Psoas muscle (tissue), 8 donors: ENCODE results near the gene ADAMTS1. TPM values are rescaled to one million over a fixed set of nuclear protein-coding genes. Genes with fewer than 3 reads are reported as not detected.
A peak's percentile ranks its signal among the peaks of the same experiment; 100 is the strongest.

Experiments used
- ATAC-seq, 4 donors: fragments of 200-7000 bp; cut with Tn5 transposase; one replicate each; pipeline ENCODE4 v1.9.1; 2020; ENCODE audit warnings: moderate library complexity in 3 of 4, mild to moderate bottlenecking in 2 of 4
- DNase-seq, 2 donors: peaks; one replicate each; pipeline ENCODE4 v3.0.0-alpha.2; 2020
- H3K27ac ChIP-seq: fragments of 200-600 bp; one replicate; pipeline ENCODE4 v1.8.0; 2022
- H3K27me3 ChIP-seq, 3 donors: fragments of 200-600 bp in 1 of 3; one replicate each; pipeline versions ENCODE4 v1.6.1 to v1.8.0; 2013 to 2022; ENCODE audit warnings: low read length in 2 of 3, mild to moderate bottlenecking in 2 of 3, moderate library complexity in 1 of 3; ENCODE audit not compliant: insufficient read depth in 3 of 3
- H3K36me3 ChIP-seq, 2 donors: fragments of 200-600 bp in 1 of 2; one replicate each; pipeline versions ENCODE4 v1.6.1 to v1.8.0; 2013 to 2022; ENCODE audit warnings: low read depth in 1 of 2, mild to moderate bottlenecking in 1 of 2, moderate library complexity in 1 of 2; ENCODE audit not compliant: insufficient read depth in 1 of 2
- H3K4me1 ChIP-seq: fragments of 200-600 bp; one replicate; pipeline ENCODE4 v1.8.0; 2022
- H3K4me3 ChIP-seq: fragments of 200-600 bp; one replicate; pipeline ENCODE4 v1.8.0; 2022; ENCODE audit warnings: mild to moderate bottlenecking
- H3K9me3 ChIP-seq: fragments of 200-600 bp; one replicate; pipeline ENCODE4 v1.8.0; 2022
- WGBS, 3 donors: extraction: QIAGEN DNeasy Blood & Tissue Kit; methylation state at CpG; one replicate each; pipeline versions ENCODE4 v1.1.6 to v1.1.7; 2013; 5-methylcytosine and 5-hydroxymethylcytosine counted together
- intact Hi-C, 2 donors: fragments of 100-400 bp; cut with DNase I; formaldehyde crosslinking; loops; one replicate each; pipeline versions ENCODE4 v1.11.0 to v1.14.2; 2022
- long read RNA-seq, 2 donors: library from polyadenylated mRNA; unstranded; transcript quantifications; one replicate each; pipeline ENCODE4 v2.0.0, GENCODE V29; 2021
- polyA plus RNA-seq, 3 donors: library from polyadenylated mRNA; stranded (reverse); fragments of 200-250 nt; gene quantifications; one replicate each; pipeline ENCODE4 v1.2.3, GENCODE V29; 2013
- total RNA-seq, 4 donors: library from RNA; stranded (reverse); fragmentation: NEBNext Ultra II Directional in 2 of 4; extraction: Animal tissue kit (Norgen Biotek cat#: 25700) in 2 of 4; gene quantifications; one replicate each; pipeline versions ENCODE4 v1.2.1 to v1.2.4, GENCODE V29; 2021 to 2023
- TF ChIP-seq, protein P1 (sequence below): fragments of 200-600 bp; IDR thresholded peaks from one replicate; pipeline ENCODE4 v1.8.0; 2022; ENCODE audit warnings: antibody characterized with exemption
- donor health status: healthy with polysubstance abuse.
- donor health status: DM: no; HTN: no; CAD: no; lungs with moderate emphysema.
- donor health status: Bipolar disorder and iron deficiency.
- donor health status: healthy.
- donor health status: DM: yes; HTN: yes; CAD: no.
- donor health status: DM: no; HTN: no; CAD: no.
- donor health status: DM: no; HTN: no; CAD: no.
- donor health status: DM: yes; HTN: yes; CAD: no.

Gene ADAMTS1
- total RNA-seq = 10 to 100 TPM; 32.0 to 70.3 (median 51.1) TPM
- polyA plus RNA-seq = 10 to 100 TPM; 12.2 to 19.3 (median 15.7) TPM
- long read RNA-seq, donor 1, full-length matches to known transcripts = 142 of 181 reads
- long read RNA-seq, donor 1, partial matches to known transcripts = 31 of 181 reads
- long read RNA-seq, donor 1, other reads (novel, unspliced or antisense) = 8 of 181 reads
- long read RNA-seq, donor 2, full-length matches to known transcripts = 64 of 91 reads
- long read RNA-seq, donor 2, partial matches to known transcripts = 22 of 91 reads
- long read RNA-seq, donor 2, other reads (novel, unspliced or antisense) = 5 of 91 reads

DNA sequence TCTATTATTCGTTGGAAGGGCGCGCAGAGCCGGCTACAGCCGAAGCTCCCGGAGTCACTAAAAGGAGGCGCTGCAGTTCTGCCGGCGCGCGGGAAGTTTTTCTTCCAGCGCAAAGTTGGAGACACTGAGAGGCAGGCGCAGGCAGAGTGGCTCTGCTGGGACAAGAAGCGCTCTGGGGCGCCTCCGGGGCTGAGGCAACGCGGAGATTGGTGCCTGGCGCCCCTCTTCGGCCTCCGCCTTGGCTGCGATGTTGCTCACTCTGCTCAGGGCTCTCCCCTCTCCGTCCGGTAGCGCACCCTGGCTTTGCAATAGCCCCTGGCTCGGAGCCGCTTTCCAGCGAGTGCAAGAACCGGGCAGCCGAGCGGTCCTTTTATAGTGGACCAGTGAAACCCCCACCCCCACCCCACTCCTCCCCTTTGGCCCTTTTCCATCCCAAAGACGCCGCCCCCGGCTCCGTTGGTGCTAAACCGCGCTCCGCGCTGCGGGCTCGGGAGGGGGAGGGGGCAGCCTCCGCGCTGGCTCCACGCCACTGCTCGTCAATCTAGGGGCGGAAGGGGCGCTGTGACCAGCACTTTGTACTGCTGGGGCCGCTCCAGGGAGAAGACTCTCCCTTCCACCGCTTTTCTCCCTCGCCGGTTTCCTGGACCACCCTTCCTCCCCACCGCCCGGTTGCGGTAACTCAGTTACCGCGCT, at the start of gene ADAMTS1:
ADAMTS1 (minus strand) TSS at position 344 of the 693 bp plus-strand sequence. CDS start 455 bp downstream, outside the sequence.
- Histone ChIP-seq H3K9me3 (no peaks in the 10 kb centered on the region), H3K27me3 (no peaks in the 10 kb centered on the region), H3K27ac (peak within 1 kb of the TSS; percentile 94), H3K4me3 (peak within 1 kb of the TSS; percentile 90), H3K4me1 (peaks cover 26% of the 10 kb centered on the region), H3K36me3 (peaks cover 0 to 25% of the 10 kb centered on the region in 2 donors)
- intact Hi-C loops = loop anchor here (5.0 to 10.0 kb wide), 5 partner anchors 128 to 1900 kb away; no protein-coding TSS in a partner anchor
- ATAC-seq (peak; percentile 58 to 65 (median 64)), DNase-seq (peak; percentile 91 to 97)
- 0% methylated on average over 45 to 56 of the region's 56 CpGs for WGBS, 3 donors
- TF ChIP-seq, protein P1, sequence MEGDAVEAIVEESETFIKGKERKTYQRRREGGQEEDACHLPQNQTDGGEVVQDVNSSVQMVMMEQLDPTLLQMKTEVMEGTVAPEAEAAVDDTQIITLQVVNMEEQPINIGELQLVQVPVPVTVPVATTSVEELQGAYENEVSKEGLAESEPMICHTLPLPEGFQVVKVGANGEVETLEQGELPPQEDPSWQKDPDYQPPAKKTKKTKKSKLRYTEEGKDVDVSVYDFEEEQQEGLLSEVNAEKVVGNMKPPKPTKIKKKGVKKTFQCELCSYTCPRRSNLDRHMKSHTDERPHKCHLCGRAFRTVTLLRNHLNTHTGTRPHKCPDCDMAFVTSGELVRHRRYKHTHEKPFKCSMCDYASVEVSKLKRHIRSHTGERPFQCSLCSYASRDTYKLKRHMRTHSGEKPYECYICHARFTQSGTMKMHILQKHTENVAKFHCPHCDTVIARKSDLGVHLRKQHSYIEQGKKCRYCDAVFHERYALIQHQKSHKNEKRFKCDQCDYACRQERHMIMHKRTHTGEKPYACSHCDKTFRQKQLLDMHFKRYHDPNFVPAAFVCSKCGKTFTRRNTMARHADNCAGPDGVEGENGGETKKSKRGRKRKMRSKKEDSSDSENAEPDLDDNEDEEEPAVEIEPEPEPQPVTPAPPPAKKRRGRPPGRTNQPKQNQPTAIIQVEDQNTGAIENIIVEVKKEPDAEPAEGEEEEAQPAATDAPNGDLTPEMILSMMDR = peak; percentile 19

DNA sequence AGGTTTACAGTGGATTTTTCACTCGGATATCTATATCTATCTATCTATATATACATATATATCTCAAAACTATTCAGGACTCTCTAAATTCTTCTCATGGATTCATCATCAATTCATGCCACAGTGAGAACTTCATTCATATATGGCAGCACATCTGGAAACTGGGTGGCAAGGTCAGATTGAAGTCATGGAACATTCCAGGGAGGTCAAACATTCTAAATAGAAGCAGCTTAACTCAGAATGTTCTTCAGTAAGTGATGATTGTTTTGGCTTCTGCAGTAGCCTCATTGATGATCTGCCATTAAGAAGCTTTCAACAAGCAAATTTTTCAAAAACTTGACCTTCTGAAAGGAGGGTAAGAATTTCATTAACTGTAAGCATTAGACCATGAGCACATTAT, 46.9 kb upstream of the ADAMTS1 start:
- 76 to 81% (median 81%) methylated on average over 1 of the region's 1 CpG for WGBS, 3 donors
- H3K4me1 ChIP-seq = no peaks in the 10 kb centered on the region
- H3K9me3 ChIP-seq = no peaks in the 10 kb centered on the region
- H3K4me3 ChIP-seq = no peak overlapping the region
- H3K36me3 ChIP-seq = no peaks in the 10 kb centered on the region
- intact Hi-C loops = no loop called here
- no peak for ATAC-seq
- no peak overlapping the region for H3K27ac ChIP-seq
- TF ChIP-seq, protein P1 = no peak
- no peak for DNase-seq
- H3K27me3 ChIP-seq = no peaks in the 10 kb centered on the region

DNA sequence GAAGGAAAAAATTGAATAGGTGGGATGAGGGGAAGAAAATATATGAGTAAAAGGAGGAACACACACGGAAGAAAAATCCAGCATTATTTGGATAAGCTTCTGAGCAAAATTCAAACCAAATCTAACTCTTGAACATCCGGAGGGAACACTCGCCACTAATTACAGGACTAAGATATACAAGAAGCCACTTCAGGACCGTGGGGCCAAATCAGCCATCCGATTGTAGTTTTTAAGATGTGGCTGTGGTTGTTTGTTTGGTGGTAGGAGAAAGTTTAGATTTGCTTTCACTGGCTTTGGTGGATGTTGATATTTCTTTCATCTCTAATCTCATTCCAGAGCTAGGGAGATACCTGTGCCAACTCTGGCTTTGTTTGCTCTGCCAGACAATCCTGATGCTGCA, 43.7 kb upstream of the ADAMTS1 start:
- WGBS, 3 donors = 58 to 79% (median 62%) methylated on average over 5 of the region's 5 CpGs
- intact Hi-C loops = no loop called here

DNA sequence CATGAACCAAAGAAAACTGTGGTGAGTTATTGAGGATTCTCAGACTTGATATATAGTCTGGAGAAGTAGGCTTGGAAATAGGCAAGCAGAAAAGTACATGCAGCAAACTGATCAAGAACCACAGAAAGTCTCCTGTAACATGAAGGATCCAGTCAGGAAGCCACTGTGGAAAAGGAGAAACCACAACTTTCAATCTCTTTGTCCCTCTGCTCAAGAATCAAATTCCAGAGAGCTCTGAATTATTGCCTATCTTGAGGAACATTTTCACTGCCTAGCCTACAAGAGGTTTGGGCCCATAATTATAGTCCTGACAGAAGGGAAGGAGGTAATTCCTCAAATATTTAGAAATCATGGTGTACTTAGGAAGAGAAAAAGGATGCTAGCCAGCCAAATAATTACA, 43.0 kb upstream of the ADAMTS1 start:
- Histone ChIP-seq H3K4me3 (no peak overlapping the region), H3K27me3 (no peaks in the 10 kb centered on the region), H3K9me3 (no peaks in the 10 kb centered on the region), H3K4me1 (no peaks in the 10 kb centered on the region), H3K36me3 (no peaks in the 10 kb centered on the region), H3K27ac (no peak overlapping the region)
- intact Hi-C loops = no loop called here
- TF ChIP-seq, protein P1 = no peak
- no peak for ATAC-seq
- DNase-seq = no peak

More for the DNA sequence above, 43.7 kb upstream of the ADAMTS1 start:
- H3K27ac ChIP-seq = no peak overlapping the region
- no peak for ATAC-seq
- H3K36me3 ChIP-seq = no peaks in the 10 kb centered on the region
- DNase-seq = no peak
- H3K4me1 ChIP-seq = no peaks in the 10 kb centered on the region
- TF ChIP-seq, protein P1 = no peak
- H3K27me3 ChIP-seq = no peaks in the 10 kb centered on the region
- H3K4me3 ChIP-seq = no peak overlapping the region
- no peaks in the 10 kb centered on the region for H3K9me3 ChIP-seq
